Activated CD8-positive, alpha-beta memory T cell treated with anti-CD3 and anti-CD28 coated beads for 1 hour (primary cell): ENCODE data around the gene UBE2E2.

Source experiments
- DNase-seq, 2 donors: peaks; one replicate each; pipeline ENCODE4 v3.0.0-alpha.2; 2020; ENCODE audit warnings: low read depth in 1 of 2; ENCODE audit errors: extremely low read depth in 1 of 2

UBE2E2 gene

DNA sequence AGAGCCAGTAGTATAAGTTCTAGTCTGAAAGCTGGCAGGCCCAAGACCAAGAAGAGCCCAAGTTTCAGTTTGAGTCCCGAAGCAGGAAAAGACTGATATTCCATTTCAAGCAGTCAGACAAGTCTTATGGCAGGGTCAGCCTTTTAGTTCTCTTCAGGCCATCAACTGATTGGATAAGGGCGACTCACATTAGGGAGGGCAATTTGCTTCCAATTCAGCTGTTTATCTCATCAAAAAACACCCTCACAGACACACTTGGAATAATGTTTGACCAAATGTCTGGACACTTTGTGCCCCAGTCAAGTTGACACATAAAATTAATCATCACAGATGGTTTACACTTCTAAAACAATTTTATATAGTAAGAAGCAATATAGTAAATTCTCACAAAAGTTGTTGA, 69.7 kb downstream of the UBE2E2 start:
- DNase-seq = no peak

DNA sequence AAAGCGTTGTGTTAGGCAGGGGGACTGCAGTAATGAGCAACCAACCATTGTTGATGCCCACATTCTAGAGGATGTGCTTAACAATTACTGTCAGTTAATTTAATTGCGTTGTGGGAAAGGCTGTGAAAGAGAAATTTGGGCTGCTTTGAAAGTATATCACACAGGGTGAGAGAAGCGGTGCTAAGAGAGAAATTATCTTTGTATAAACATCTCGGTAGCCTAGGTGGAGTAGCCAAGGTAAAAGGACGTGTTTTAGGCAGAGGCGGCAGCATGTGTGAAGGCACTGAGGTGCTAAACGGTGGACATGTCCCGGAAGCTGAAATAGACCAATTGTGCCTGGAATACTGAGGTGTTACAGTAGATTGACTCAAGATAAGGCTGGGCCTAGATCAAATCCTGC, 71.9 kb downstream of the UBE2E2 start:
- DNase-seq = no peak

DNA sequence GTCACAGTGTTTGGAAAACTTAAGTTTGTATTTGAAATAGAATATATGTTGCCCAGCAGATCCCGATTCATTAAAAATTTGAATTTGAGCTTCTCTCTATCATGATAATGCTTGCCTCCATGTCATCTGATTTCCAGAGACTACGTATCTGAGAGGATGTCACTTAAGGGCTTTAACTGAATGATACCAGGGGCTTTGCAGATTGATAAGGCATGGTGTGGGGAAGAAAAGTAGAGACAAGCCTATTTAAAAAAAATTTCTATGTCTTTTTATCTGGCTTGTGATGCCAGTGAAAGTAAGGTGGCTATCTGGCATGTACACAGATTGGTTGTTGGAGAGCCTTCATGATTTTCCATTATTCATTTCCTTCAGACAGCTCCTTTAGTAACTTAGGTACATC, 72.7 kb downstream of the UBE2E2 start:
- DNase-seq = no peak

DNA sequence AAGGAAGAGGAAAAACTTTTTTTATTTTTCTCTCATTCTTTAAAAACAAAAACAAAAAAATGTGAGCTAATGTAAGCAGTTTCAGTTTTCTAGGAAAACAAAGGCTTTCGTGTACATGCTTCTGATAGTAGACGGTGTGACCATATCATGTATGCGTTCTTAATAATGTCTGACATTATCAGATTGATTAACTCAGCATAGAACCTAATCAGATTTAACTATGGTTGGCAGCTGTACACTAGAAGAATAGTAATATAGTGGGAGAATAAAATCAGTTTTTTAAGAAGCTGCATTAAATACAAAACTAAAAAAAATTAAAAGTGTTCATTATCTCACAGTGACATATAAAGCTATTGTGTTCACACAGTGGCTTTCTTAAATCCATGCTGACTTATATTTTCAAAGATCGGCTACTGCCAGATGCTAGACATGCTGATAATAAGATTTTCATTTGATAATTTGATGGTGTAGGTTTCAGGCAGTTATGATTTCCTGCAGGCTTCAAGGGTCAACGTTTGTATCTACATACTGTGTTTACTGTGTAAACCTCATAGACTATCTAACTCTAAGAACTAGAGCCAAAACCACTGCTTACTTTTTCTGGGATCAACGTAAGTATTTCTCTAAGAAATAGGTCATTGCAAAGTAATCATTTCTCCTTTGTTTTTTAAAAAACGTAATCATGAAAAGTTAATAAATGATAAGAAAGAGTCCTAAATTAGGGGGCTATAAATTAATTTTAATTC, 74.0 kb downstream of the UBE2E2 start:
- DNase-seq = no peak

DNA sequence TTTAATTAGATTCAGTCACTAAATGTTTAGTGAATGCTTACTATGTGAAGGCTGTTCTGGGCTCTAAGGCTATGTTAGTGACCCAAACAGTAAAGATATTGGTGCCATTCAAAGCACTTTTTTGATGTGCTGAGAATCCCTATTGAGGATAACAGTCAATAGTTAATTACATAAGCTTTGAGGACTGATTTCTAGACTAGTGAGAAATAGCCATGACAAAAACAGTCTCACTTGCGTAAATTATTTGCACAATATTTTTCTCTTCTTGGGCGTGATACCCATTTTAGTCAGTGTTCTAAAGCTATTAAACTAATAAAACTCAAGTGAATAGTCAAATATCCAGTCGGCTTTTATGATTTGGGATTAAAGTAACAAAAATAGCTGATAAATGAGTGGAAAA, 74.6 kb downstream of the UBE2E2 start:
- no peak for DNase-seq

DNA sequence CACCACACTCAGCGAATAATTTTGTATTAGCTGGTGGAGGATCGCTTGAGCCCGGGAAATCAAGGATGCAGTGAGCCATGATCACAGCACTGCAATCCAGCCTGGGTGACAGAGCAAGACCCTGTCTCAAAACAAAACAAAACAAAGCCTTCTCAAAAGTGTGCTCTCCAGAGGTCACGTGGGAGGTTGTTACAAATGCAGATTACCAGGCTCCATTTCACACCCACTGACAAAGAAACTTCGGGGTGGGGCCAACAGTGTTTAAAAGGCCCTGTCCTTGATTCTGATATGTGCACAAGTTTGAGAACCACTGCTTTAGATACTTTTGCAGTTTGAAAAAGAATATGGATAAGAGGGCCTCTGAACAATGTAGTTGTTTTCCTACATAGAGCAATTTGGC, 80.5 kb downstream of the UBE2E2 start:
- no peak for DNase-seq

DNA sequence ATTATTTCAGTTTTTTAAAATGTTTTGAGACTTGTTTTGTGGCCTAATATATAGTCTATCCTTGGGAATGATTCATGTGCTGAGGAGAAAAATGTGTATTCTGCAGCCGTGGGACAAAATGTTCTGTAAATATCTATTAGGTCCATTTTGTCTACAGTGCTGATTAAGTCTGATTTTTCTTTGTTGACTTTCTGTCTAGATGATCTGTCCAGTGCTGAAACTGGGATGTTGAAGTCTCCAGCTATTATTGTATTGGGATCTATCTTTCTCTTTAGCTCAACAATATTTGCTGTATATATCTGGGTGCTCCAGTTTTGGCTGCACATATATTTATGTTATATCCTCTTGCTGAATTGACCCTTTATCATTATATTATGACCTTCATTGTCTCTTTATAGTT, 85.2 kb downstream of the UBE2E2 start:
- DNase-seq = no peak

DNA sequence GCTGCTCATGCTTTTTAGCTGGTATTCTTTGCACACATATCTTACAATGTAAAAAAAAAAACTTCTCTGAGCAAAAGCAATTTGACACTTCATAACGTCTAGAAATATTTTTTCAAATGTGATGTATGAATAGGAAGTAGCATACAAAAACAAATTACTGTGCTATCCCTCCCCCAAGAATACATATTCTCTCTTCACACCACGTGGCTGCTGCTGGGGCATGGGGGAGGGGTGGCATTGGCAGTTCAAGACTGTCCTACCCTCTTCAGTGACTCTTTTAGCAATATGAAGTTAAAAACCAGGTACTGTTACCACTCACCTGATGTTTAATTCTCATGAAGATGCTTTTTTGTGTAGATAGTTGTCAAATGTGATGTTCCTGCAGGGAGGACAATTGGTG, 85.6 kb downstream of the UBE2E2 start:
- DNase-seq = no peak

DNA sequence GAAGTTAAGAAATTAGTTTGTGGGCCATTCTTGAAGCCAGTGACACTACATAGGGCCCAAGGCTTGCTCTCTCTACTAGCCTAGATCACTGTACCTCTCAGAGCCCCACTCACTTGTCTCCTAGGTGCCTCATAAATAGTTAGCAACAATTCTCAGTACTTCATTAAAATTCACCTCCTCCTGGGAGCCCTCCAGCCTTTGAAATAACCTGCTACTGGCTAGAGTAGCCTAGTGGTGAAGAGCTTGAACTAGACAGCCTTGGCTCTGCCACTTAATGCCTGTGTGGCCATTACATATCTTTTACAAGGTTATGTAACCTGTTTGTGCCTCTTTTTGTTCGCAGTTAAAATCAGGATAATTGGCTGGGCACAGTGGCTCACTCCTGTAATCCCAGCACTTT, 89.3 kb downstream of the UBE2E2 start:
- DNase-seq = no peak

DNA sequence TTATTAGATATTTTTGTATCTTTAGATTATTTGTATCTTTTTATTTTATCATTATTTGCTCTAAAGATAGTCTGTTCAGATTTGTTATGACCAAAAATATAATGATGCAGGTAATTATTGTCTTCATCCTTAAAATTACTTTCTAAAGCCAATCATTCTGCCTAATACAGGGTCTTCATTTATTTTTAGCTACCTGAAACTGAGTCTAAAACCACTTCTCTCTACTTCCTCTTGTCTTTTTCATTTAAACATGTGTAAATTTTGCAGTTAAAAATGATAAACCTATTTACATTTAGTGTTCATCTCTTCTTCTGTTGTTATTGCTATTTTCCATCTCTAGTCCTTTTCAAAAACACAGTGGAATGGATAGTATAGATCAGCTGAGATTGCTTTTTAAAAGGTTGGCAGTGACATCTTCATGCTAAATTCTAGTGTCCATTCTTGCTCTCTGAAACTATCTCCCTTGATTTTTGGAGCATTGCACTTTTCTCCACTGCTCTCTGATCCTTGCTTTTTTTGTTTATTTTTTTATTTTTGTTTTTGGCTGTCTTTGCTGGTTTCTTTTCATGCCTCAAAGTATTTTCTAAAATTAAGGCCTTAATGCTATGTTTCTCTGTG, 91.8 kb downstream of the UBE2E2 start:
- DNase-seq = no peak

DNA sequence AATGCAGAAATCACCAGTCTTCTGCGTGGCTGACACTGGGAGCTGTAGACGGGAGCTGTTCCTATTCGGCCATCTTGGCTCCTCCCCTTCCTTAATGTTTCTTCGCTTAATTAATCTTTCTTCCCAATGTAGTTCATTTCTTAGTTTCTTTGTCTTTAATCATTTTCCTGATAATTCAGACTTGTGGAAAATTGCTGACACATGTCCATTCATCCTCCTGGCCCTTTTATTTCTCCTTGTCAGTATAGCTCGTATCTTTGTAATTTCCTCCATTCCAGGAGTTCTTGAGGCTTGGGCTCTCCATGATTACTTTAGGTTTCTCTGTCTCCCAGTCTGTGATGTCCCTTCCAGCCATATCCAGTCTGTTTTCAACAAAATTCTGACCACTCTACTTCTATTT, 98.7 kb downstream of the UBE2E2 start:
- DNase-seq = no peak

DNA sequence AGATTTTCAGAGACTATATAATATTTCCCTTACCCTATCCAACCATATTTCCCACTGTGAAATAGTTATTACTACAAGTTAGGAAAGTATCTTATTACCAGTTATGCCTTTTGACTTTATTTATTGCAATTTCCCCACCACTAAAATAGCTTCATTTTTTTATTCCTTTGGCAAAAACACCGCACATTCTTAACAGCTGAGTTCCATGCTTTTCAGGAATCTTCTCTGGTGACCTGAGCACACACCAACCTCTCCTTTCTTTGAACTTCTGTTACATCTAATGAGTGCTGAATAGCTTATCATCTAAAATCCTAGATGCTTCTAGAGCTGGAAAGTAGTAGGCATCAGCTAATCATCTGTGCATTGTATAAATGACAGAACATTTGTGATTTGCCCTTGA, 99.1 kb downstream of the UBE2E2 start:
- DNase-seq = no peak

DNA sequence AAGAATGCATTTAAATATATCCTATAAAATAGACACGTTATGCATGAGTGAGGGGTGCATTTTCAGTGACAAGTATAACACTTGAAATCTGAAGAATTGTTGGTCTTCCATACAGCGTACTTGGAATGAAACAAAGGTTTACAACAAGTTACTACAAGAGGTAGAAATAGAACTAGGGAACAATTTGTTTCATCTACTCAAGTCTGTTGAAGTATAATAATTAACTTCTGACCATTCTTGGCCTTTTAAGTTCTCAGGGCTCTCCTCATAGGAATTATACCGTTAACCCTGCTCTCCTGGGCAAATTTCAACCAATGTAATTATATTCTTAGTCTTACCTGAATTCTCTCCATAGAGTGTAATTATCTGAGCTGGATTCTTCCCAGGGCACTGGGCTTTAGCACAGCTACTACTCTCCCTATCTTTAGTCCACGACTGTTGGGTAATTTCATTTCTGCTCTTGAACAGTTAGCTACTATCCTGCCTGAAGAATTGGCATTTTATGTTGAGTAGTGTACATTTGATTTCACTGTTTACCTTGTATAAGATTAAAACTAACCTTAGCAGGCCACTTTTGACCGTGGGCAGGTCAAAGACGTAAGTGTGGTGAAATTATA, 100.6 kb downstream of the UBE2E2 start:
- no peak for DNase-seq

DNA sequence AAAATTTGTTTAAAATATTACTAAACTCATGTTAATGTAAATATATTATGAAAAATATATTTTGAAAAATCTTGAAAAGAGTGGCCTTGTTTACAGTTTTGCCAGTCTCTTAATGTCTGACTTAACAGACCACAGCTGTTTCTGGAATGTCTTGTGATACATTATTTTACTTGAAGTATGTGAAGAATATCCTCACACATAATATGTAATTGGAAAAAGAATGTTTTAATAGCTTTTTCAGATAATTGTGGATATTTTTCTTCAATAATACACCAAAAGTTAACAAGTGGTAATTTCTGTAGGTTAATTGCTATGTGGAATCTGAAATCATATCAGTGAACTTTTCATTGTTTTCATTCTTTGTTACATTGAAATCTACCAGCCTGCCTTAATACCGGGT, 101.3 kb downstream of the UBE2E2 start:
- no peak for DNase-seq

DNA sequence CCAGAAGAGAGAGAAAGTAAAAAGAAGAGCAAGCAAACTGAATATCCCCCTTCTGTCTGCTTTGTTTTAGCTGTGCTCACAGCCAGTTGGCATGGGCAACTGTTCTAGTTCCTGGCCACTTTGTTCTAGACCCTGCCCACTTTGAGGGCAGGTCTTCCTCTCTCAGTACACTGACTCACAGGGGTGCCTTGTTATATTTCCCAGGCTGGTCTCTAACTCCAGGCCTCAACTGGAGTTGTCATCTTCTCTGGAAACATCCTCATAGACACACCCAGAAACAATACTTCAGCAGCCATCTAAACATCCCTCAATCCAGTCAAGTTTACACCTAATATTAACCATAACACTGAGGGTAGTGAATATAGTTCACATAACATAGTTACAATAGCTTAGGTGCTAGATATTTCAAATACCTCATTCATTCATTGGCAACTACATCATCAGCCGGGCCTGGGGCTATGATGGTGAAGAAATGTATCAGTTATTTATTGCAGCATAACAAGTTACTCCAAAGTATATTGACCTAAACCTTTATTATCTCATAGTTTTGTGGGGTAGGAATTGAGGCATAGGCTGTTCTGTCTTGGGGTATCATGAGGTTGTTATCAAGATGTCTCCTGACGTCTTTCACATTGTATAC, 106.0 kb downstream of the UBE2E2 start:
- no peak for DNase-seq

DNA sequence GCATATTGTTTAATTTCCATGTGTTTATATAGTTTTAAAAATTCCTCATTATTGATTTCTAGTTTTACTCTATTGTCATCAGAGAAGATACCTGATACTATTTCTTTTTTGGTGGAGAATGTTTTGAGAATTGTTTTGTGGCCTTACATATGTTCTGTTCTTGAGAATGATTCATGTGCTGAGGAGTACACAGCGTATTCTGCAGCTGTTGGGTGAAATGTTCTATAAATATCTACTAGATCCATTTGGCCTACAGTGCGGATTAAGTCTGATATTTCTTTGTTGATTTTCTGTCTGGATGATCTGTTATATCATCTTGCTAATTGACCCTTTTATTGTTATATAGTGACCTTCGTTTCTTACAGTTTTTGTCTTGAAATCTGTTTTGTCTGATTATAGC, 109.7 kb downstream of the UBE2E2 start:
- DNase-seq = no peak

DNA sequence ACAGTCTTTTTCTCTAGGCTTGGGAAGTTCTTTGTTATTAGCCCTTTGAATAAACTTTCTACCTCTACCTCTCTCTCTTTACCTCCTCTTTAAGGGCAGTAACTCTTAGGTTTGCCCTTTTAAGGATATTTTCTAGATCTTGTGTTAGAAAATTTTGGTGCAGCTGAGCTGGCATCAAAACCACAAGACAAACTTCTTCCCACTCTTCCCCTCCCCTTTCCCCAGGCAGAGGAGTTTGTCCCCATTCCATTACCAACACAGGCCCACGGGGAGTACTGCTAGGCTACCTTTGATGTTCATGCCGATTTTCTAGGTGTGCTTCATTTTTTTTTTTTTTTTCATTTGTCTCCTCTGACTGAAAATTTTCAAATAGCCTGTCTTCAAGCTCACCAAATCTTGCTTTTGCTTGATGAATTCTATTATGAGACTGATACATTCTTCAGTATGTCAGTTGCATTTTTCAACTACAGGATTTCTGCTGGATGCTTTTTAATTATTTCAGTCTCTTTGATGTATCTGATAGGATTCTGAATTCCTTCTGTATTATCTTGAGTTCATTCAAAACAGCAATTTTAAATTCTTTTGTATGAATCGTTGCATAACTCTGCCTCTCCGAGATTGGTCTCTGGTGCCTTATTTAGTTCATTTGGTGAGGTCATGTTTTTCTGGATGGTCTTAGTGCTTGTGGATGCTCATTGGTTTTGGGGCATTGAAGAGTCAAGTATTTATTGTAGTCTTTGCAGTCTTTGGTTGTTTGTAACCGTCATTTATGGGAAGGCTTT, 112.0 kb downstream of the UBE2E2 start:
- no peak for DNase-seq

DNA sequence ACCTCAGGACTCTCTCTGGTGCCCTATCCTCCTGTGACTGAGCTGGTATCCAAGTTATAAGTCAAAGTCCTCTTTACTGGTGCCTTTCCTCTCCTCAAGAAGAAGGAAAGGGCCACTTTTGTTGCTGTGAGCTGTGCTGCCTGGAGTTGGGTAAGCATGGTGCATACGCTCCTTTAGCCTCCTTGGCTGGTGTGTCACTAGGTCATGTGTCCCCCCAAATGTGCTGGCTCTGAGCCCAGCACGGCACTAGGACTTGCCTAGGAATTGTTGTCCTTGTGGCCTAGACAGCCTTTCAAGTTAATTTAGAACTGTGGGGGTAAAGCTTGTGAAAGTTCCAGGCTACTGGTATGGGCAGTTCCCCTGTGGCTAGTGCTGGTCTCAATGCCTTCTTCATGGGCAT, 113.8 kb downstream of the UBE2E2 start:
- no peak for DNase-seq

DNA sequence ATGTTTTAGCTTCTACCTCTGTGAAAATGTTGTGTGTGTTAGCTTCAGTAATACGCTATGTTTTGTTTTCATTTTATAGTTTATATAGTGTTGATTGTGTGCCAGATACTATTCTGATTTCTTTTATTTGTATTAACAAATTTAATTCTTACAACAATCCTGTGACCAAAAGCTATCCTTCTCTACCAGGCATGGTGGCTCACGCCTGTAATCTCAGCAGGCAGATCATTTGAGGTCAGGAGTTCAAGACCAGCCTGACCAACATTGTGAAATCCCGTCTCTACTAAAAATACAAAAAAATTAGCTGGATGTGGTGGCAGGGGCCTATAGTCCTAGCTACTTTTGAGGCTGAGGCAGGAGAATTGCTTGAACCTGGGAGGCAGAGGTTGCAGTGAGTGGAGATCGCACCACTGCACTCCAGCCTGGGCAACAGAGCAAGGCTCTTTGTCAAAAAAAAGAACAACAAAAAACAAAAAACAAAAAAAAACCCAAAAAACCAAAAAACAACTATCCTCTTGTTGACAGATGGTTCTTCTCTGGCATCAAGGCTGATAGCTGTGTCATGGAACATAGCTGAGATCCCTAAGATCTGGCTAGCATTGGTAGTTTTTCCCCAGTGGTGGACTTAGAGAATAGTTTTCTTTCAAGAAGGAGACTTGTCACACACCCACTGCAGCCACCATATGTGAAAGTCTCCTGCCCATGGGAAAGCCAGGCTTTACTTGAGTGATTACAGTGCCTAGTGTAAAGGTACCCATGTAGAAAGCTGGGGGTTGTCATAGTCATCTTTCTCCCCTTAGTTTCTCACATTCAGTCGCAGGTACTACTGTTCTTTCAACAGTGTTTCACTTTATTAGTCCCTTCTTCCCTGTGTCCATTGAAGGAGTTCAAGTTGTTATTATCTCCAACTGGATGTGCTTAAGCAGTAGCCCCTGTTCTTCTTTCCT, 116.5 kb downstream of the UBE2E2 start:
- no peak for DNase-seq
